HEK293T (cell line): Measurements from ENCODE around the gene STIM1.
"Not testable (repeated sequence)": the region's sequence is repeated elsewhere in the genome, so short reads cannot be mapped to it uniquely, and the experiment has no call there.

Experiments used
- CTCF ChIA-PET: fragments of 350-600 bp; formaldehyde crosslinking; extraction: SDS; loops from one replicate; lab custom pipeline; 2021; ENCODE audit warnings: antibody characterized with exemption, inconsistent platforms; lab: Yijun Ruan, JAX
- POLR2A ChIA-PET: fragments of 350-600 bp; formaldehyde crosslinking; extraction: SDS; loops from one replicate; lab custom pipeline; 2020; ENCODE audit warnings: antibody characterized with exemption, inconsistent platforms; lab: Yijun Ruan, JAX
- DNase-seq: peaks from one replicate; pipeline ENCODE4 v3.0.0; 2012; ENCODE audit warnings: mixed read lengths; ENCODE audit errors: extremely low spot score
- ARNT ChIP-seq: fragments of 450-650 bp; IDR thresholded peaks from 2 replicates; pipeline ENCODE4 v1.6.1; 2017; ENCODE audit warnings: mild to moderate bottlenecking
- BHLHE40 ChIP-seq: fragments of 450-650 bp; IDR thresholded peaks from 2 replicates; pipeline ENCODE4 v1.6.1; 2016; ENCODE audit warnings: mild to moderate bottlenecking, moderate library complexity, borderline replicate concordance
- CTBP1 ChIP-seq: fragments of 450-650 bp; IDR thresholded peaks from 2 replicates; pipeline ENCODE4 v1.6.1; 2016; ENCODE audit warnings: borderline replicate concordance
- ELF4 ChIP-seq: fragments of 450-650 bp; IDR thresholded peaks from 2 replicates; pipeline ENCODE4 v1.6.1; 2017; ENCODE audit warnings: antibody characterized with exemption
- FOXA1 ChIP-seq: fragments of 450-650 bp; IDR thresholded peaks from 2 replicates; pipeline ENCODE4 v1.6.1; 2016; ENCODE audit warnings: mild to moderate bottlenecking
- FOXK2 ChIP-seq: fragments of 450-650 bp; IDR thresholded peaks from 2 replicates; pipeline ENCODE4 v1.6.1; 2016; ENCODE audit warnings: mild to moderate bottlenecking
- FOXM1 ChIP-seq: fragments of 450-650 bp; IDR thresholded peaks from 2 replicates; pipeline ENCODE4 v1.6.1; 2017; ENCODE audit warnings: mild to moderate bottlenecking, borderline replicate concordance
- HDGF ChIP-seq: fragments of 450-650 bp; IDR thresholded peaks from 2 replicates; pipeline ENCODE4 v1.6.1; 2017; ENCODE audit warnings: antibody characterized with exemption, borderline replicate concordance
- L3MBTL2 ChIP-seq: fragments of 450-650 bp; conservative IDR thresholded peaks from 2 replicates; pipeline ENCODE4 v1.6.1; 2016; ENCODE audit warnings: mild to moderate bottlenecking
- LEF1 ChIP-seq: fragments of 450-650 bp; IDR thresholded peaks from 2 replicates; pipeline ENCODE4 v1.6.1; 2017; ENCODE audit warnings: mild to moderate bottlenecking, borderline replicate concordance
- NFRKB ChIP-seq: fragments of 450-650 bp; IDR thresholded peaks from 2 replicates; pipeline ENCODE4 v1.6.1; 2016; ENCODE audit warnings: mild to moderate bottlenecking, moderate library complexity
- PKNOX1 ChIP-seq: fragments of 450-650 bp; IDR thresholded peaks from 2 replicates; pipeline ENCODE4 v1.6.1; 2016
- SP1 ChIP-seq: fragments of 450-650 bp; IDR thresholded peaks from 2 replicates; pipeline ENCODE4 v1.6.1; 2017
- SUZ12 ChIP-seq: fragments of 450-650 bp; IDR thresholded peaks from 2 replicates; pipeline ENCODE4 v1.6.1; 2016; ENCODE audit warnings: mild to moderate bottlenecking
- TARDBP ChIP-seq: fragments of 450-650 bp; IDR thresholded peaks from 2 replicates; pipeline ENCODE4 v1.6.1; 2016
- ZNF384 ChIP-seq: fragments of 450-650 bp; IDR thresholded peaks from 2 replicates; pipeline ENCODE4 v1.6.1; 2016

The STIM1 gene

GRCh38 chr11:4123218-4123617, 267.8 kb downstream of the STIM1 start:
- POLR2A ChIA-PET: no interaction called here
- TF ChIP-seq PKNOX1 (no peak), SP1 (no peak), ZNF384 (no peak), FOXA1 (no peak), ARNT (no peak), BHLHE40 (no peak), CTBP1 (no peak)

GRCh38 chr11:4125141-4125540, 269.7 kb downstream of the STIM1 start:
- CTCF ChIA-PET: interaction anchor here (1.2 kb wide), 1 partner anchor 64 kb away, joined by 4 read pairs; no protein-coding TSS in a partner anchor
- DNase-seq: no peak
- POLR2A ChIA-PET: no interaction called here
- TF ChIP-seq NFRKB: no peak
- TF ChIP-seq BHLHE40: no peak
- no peak for TF ChIP-seq L3MBTL2
- no peak for TF ChIP-seq ZNF384
- no peak for TF ChIP-seq FOXM1
- no peak for TF ChIP-seq SP1
- TF ChIP-seq ARNT: no peak
- TF ChIP-seq FOXK2: no peak

More at GRCh38 chr11:4123218-4123617, 267.8 kb downstream of the STIM1 start:
- CTCF ChIA-PET: no interaction called here
- no peak for DNase-seq

- CTCF ChIA-PET: no interaction called here
- no peak for DNase-seq
- POLR2A ChIA-PET: no interaction called here
- no peak for TF ChIP-seq FOXM1
- no peak for TF ChIP-seq BHLHE40
- no peak for TF ChIP-seq NFRKB
- no peak for TF ChIP-seq SP1
- TF ChIP-seq SUZ12: no peak
- TF ChIP-seq PKNOX1: no peak
- no peak for TF ChIP-seq LEF1
- TF ChIP-seq HDGF: no peak
- no peak for TF ChIP-seq FOXA1
- TF ChIP-seq L3MBTL2: no peak
These were observed 271.9 kb downstream of the STIM1 start for GRCh38 chr11:4127357-4127756.

GRCh38 chr11:4130219-4130618, 274.8 kb downstream of the STIM1 start:
- POLR2A ChIA-PET, CTCF ChIA-PET, DNase-seq: not testable (repeated sequence)

- ChIA-PET CTCF (no interaction called here), POLR2A (no interaction called here)
- DNase-seq: no peak
These were observed 279.3 kb downstream of the STIM1 start for GRCh38 chr11:4134806-4135205.

GRCh38 chr11:4138497-4138896, 283.0 kb downstream of the STIM1 start:
- CTCF ChIA-PET: no interaction called here
- TF ChIP-seq SP1: no peak
- TF ChIP-seq SUZ12: no peak
- TF ChIP-seq L3MBTL2: no peak
- TF ChIP-seq BHLHE40: no peak
- TF ChIP-seq NFRKB: no peak
- TF ChIP-seq ZNF384: no peak
- TF ChIP-seq LEF1: no peak
- no peak for TF ChIP-seq TARDBP
- TF ChIP-seq ARNT: no peak
- TF ChIP-seq PKNOX1: no peak
- no peak for TF ChIP-seq ELF4
- TF ChIP-seq FOXA1: no peak
- TF ChIP-seq FOXK2: no peak
- TF ChIP-seq HDGF: no peak
- POLR2A ChIA-PET: no interaction called here
- DNase-seq: no peak

More at GRCh38 chr11:4134806-4135205, 279.3 kb downstream of the STIM1 start:
- TF ChIP-seq ELF4: no peak

- TF ChIP-seq NFRKB: no peak
- TF ChIP-seq HDGF: no peak
- POLR2A ChIA-PET: no interaction called here
- CTCF ChIA-PET: no interaction called here
- no peak for DNase-seq
These were observed 284.7 kb downstream of the STIM1 start for GRCh38 chr11:4140067-4140636.
